HG02973 (cell line): Measurements from ENCODE around the gene SASS6.
A peak's percentile ranks its signal among the peaks of the same experiment; 100 is the strongest.

Experiments
- ATAC-seq: cut with Tn5 transposase; IDR thresholded peaks from one replicate; pipeline ENCODE4 v1.9.1; 2021; ENCODE audit warnings: moderate library complexity; ENCODE audit not compliant: unreplicated experiment

Gene SASS6

GRCh38 chr1:100132566-100133477 lies at the start of gene SASS6, which contains the start of gene TRMT13:
Gene SASS6, minus strand, starts transcription at chr1:100132930. Its CDS starts 116 bp downstream, at chr1:100132814.
Gene TRMT13, plus strand, starts transcription at chr1:100133163. Its CDS starts 6 bp downstream, at chr1:100133169.
- ATAC-seq = peak; percentile 80

- no peak for ATAC-seq
Measured at GRCh38 chr1:100178091-100178490, 45.4 kb upstream of the SASS6 start, which contains the start of gene LRRC39. Gene LRRC39, minus strand, starts transcription at chr1:100178256. Its CDS starts 9,740 bp downstream, at chr1:100168516.

GRCh38 chr1:100177295-100178041 lies 44.7 kb upstream of the SASS6 start:
- no peak for ATAC-seq

- no peak for ATAC-seq
Measured at GRCh38 chr1:100168051-100168450, 35.3 kb upstream of the SASS6 start.

GRCh38 chr1:100164702-100165101 lies 32.0 kb upstream of the SASS6 start:
- no peak for ATAC-seq

- no peak for ATAC-seq
Measured at GRCh38 chr1:100164216-100164615, 31.5 kb upstream of the SASS6 start.

GRCh38 chr1:100162881-100163280 lies 30.2 kb upstream of the SASS6 start:
- no peak for ATAC-seq

- peak; percentile 72 for ATAC-seq
Measured at GRCh38 chr1:100152271-100152670, 19.5 kb upstream of the SASS6 start.

GRCh38 chr1:100151679-100152078 lies 18.9 kb upstream of the SASS6 start:
- no peak for ATAC-seq

- no peak for ATAC-seq
Measured at GRCh38 chr1:100147875-100148274, 15.1 kb upstream of the SASS6 start.

- no peak for ATAC-seq
Measured at GRCh38 chr1:100146958-100147357, 14.2 kb upstream of the SASS6 start.

- ATAC-seq = no peak
Measured at GRCh38 chr1:100145116-100145515, 12.4 kb upstream of the SASS6 start.

GRCh38 chr1:100142343-100142742 lies 9.6 kb upstream of the SASS6 start:
- ATAC-seq = no peak

- ATAC-seq = no peak
Measured at GRCh38 chr1:100141192-100141591, 8.5 kb upstream of the SASS6 start.

- ATAC-seq = no peak
Measured at GRCh38 chr1:100137602-100138001, 4.9 kb upstream of the SASS6 start.

- ATAC-seq = no peak
Measured at GRCh38 chr1:100134872-100135271, 2.1 kb upstream of the SASS6 start.

GRCh38 chr1:100131623-100132022 lies 1.1 kb downstream of the SASS6 start:
- no peak for ATAC-seq

GRCh38 chr1:100130552-100131077 lies 2.1 kb downstream of the SASS6 start:
- no peak for ATAC-seq

GRCh38 chr1:100127226-100127625 lies 5.5 kb downstream of the SASS6 start:
- ATAC-seq = no peak

- no peak for ATAC-seq
Measured at GRCh38 chr1:100122177-100122576, 10.6 kb downstream of the SASS6 start.

- no peak for ATAC-seq
Measured at GRCh38 chr1:100115524-100115923, 17.2 kb downstream of the SASS6 start.
